K562 (cell line): ENCODE results near the gene NAIF1. TPM values are rescaled to one million over a fixed set of nuclear protein-coding genes. Genes with fewer than 3 reads are reported as not detected.

Experiments
- JUNB ChIP-seq: fragments of 450-650 bp; formaldehyde crosslinking; conservative IDR thresholded peaks from 2 replicates; pipeline ENCODE4 v1.4.0; 2020; ENCODE audit warnings: mild to moderate bottlenecking
- KLF1 ChIP-seq: fragments of 450-650 bp; IDR thresholded peaks from 2 replicates; pipeline ENCODE4 v1.6.1; 2016; ENCODE audit warnings: missing genetic modification characterization, missing compliant biosample characterization
- LCOR ChIP-seq: sonication (generic); formaldehyde crosslinking; IDR thresholded peaks from 2 replicates; pipeline ENCODE4 v1.8.0; 2022; ENCODE audit warnings: mild to moderate bottlenecking, missing genetic modification reagents
- NFIC ChIP-seq: fragments of 450-650 bp; IDR thresholded peaks from 2 replicates; pipeline ENCODE4 v1.6.1; 2017; ENCODE audit warnings: mild to moderate bottlenecking, inconsistent platforms
- NFXL1 ChIP-seq: fragments of 450-650 bp; formaldehyde crosslinking; IDR thresholded peaks from 2 replicates; pipeline ENCODE4 v1.4.0; 2021; ENCODE audit warnings: mild to moderate bottlenecking
- SRSF1 ChIP-seq: fragments of 200-400 bp; formaldehyde crosslinking; IDR thresholded peaks from 2 replicates; pipeline ENCODE4 v1.6.1; 2017; ENCODE audit warnings: mild to moderate bottlenecking, low read depth, low read length, moderate library complexity
- STAT5A ChIP-seq: IDR thresholded peaks from 2 replicates; pipeline ENCODE4 v1.6.1; 2012; ENCODE audit warnings: low read length, inconsistent platforms, borderline replicate concordance
- TEAD2 ChIP-seq: fragments of 450-650 bp; IDR thresholded peaks from 2 replicates; pipeline ENCODE4 v1.6.1; 2016; ENCODE audit warnings: missing genetic modification characterization, control low read depth, missing compliant biosample characterization
- ZKSCAN1 ChIP-seq: fragments of 150-350 bp; IDR thresholded peaks from 2 replicates; pipeline ENCODE4 v1.6.1; 2016; ENCODE audit warnings: low read depth, low read length
- polyA plus RNA-seq, 8 experiments: library from polyadenylated mRNA; depleted of rRNA in 4 of 8; stranded (reverse) in 5 of 8; unstranded in 3 of 8; fragments of >200 nt; fragmentation: Nextera tagmentation in 2 of 8; fragmentation: Illumina TruSeq in 1 of 8; extraction: Ambion mirVana in 2 of 8; extraction: Trizol in 1 of 8; gene quantifications; 2 replicates each; pipeline versions ENCODE4 v1.2.1 to v1.2.3, GENCODE V29; 2011 to 2014; ENCODE audit warnings: inconsistent platforms in 1 of 8, missing spikeins in 1 of 8
- total RNA-seq, 7 experiments: library from RNA; depleted of rRNA in 6 of 7; stranded (reverse); fragments of >200 nt in 6 of 7; fragmentation: Illumina TruSeq in 2 of 7; extraction: Trizol in 2 of 7; gene quantifications; 2 replicates each; pipeline versions ENCODE4 v1.2.1 to v1.2.3, GENCODE V29; 2011 to 2021; ENCODE audit warnings: low replicate concordance in 1 of 7
- TF ChIP-seq, protein P1 (sequence below), 2 experiments: fragments of 450-650 bp; formaldehyde crosslinking in 1 of 2; IDR thresholded peaks; 2 replicates each; pipeline versions ENCODE4 v1.4.0 to v1.6.1; 2014 to 2020; ENCODE audit warnings: mild to moderate bottlenecking in 2 of 2, borderline replicate concordance in 1 of 2, low read depth in 1 of 2
- TF ChIP-seq, protein P2 (sequence below): fragments of 200-400 bp; formaldehyde crosslinking; IDR thresholded peaks from 2 replicates; pipeline ENCODE4 v1.6.1; 2017; ENCODE audit warnings: mild to moderate bottlenecking, low read depth, low read length, moderate library complexity

Gene NAIF1
- total and polyA plus RNA-seq, 9 of the 15 experiments (the other 6 are each of a cell fraction or from before 2014, with no cell fraction given): 4.8 to 26.6 (median 17.2) TPM

DNA sequence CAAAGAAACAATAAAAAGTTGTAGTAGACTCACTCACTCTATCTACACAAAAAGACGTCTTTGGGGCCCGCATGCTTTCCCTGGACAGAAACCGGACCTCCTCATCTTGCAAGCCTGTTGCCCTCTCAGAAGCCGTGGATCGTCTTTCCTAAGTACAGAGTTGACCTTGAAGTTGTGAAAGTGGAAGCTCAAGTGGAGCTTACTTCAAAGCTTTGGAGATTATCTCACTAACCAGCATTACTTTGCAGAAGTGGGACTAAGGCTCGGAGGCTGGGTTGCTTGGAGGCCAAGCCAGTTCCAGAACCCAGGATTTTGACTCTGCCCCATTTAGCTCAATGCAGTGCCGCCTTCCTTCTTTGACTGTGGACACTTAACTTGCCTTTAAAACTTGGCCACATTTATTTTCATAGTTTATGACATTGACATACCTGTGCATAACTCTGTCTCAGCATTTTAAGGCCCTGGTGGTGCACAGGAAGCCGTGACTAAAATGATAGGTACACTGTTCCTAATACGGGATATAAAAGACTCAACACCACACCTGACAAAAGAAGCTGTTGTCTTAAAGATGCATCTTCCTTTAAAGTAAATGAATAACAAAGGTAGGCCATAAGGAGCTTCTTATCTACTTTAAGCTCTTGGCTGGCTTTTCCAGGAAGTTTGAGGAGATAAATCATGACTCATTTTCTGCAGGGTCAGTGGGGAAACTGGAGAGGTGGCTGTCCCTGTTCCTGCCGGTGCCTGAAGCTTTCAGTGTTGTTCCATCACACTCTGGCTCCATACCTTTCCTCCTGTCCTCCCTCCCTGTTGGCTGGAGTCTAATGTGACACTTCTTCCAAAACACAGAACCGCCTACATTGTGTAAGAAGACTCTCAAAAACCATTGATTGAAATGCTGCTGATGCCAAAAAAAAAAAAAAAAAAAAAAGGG, 11.6 kb upstream of the NAIF1 start (continued):
- no peak for TF ChIP-seq SRSF1
- TF ChIP-seq JUNB (CRISPR knock-in tag): no peak
- no peak for TF ChIP-seq KLF1 (tag)
- no peak for TF ChIP-seq ZKSCAN1
- TF ChIP-seq, protein P1, sequence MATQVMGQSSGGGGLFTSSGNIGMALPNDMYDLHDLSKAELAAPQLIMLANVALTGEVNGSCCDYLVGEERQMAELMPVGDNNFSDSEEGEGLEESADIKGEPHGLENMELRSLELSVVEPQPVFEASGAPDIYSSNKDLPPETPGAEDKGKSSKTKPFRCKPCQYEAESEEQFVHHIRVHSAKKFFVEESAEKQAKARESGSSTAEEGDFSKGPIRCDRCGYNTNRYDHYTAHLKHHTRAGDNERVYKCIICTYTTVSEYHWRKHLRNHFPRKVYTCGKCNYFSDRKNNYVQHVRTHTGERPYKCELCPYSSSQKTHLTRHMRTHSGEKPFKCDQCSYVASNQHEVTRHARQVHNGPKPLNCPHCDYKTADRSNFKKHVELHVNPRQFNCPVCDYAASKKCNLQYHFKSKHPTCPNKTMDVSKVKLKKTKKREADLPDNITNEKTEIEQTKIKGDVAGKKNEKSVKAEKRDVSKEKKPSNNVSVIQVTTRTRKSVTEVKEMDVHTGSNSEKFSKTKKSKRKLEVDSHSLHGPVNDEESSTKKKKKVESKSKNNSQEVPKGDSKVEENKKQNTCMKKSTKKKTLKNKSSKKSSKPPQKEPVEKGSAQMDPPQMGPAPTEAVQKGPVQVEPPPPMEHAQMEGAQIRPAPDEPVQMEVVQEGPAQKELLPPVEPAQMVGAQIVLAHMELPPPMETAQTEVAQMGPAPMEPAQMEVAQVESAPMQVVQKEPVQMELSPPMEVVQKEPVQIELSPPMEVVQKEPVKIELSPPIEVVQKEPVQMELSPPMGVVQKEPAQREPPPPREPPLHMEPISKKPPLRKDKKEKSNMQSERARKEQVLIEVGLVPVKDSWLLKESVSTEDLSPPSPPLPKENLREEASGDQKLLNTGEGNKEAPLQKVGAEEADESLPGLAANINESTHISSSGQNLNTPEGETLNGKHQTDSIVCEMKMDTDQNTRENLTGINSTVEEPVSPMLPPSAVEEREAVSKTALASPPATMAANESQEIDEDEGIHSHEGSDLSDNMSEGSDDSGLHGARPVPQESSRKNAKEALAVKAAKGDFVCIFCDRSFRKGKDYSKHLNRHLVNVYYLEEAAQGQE (IDR thresholded peaks at IDR 0.05; ENCODE audit: borderline replicate concordance): peak; percentile 43
- TF ChIP-seq, protein P1 (CRISPR knock-in tag; IDR thresholded peaks at IDR 0.05; ENCODE audit: low read depth): no peak
- TF ChIP-seq TEAD2 (tag): peak; percentile 62; the same call in 1 of the 2 replicates
- TF ChIP-seq NFXL1 (CRISPR knock-in tag): no peak
- TF ChIP-seq STAT5A: peak; percentile 95
- TF ChIP-seq, protein P2, sequence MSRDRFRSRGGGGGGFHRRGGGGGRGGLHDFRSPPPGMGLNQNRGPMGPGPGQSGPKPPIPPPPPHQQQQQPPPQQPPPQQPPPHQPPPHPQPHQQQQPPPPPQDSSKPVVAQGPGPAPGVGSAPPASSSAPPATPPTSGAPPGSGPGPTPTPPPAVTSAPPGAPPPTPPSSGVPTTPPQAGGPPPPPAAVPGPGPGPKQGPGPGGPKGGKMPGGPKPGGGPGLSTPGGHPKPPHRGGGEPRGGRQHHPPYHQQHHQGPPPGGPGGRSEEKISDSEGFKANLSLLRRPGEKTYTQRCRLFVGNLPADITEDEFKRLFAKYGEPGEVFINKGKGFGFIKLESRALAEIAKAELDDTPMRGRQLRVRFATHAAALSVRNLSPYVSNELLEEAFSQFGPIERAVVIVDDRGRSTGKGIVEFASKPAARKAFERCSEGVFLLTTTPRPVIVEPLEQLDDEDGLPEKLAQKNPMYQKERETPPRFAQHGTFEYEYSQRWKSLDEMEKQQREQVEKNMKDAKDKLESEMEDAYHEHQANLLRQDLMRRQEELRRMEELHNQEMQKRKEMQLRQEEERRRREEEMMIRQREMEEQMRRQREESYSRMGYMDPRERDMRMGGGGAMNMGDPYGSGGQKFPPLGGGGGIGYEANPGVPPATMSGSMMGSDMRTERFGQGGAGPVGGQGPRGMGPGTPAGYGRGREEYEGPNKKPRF: no peak
- peak; percentile 69; the same call in 1 of the 2 replicates for TF ChIP-seq LCOR (CRISPR knock-in tag)
- peak; percentile 61 for TF ChIP-seq NFIC
